Stomach (tissue), 4 donors: ENCODE measurements around the gene MESP2.

Experiments
- EP300 ChIP-seq: sonication (generic); formaldehyde crosslinking; IDR thresholded peaks from one replicate; pipeline ENCODE4 v1.6.1; 2017; ENCODE audit warnings: antibody characterized with exemption
- POLR2A ChIP-seq, 4 donors: fragments of 450-650 bp; IDR thresholded peaks; one replicate each; pipeline ENCODE4 v1.6.1; 2016; ENCODE audit warnings: antibody characterized with exemption in 4 of 4, control low read depth in 2 of 4, mild to moderate bottlenecking in 1 of 4, moderate library complexity in 1 of 4
- TF ChIP-seq, protein P1 (sequence below), 7 experiments: fragments of 450-650 bp in 4 of 7; fragments of 200-600 bp in 3 of 7; sonication (generic) in 3 of 7; IDR thresholded peaks; one replicate each; pipeline ENCODE4 v1.5.1; 2016 to 2019; ENCODE audit warnings: antibody characterized with exemption in 7 of 7, control low read depth in 2 of 7, mild to moderate bottlenecking in 1 of 7

DNA sequence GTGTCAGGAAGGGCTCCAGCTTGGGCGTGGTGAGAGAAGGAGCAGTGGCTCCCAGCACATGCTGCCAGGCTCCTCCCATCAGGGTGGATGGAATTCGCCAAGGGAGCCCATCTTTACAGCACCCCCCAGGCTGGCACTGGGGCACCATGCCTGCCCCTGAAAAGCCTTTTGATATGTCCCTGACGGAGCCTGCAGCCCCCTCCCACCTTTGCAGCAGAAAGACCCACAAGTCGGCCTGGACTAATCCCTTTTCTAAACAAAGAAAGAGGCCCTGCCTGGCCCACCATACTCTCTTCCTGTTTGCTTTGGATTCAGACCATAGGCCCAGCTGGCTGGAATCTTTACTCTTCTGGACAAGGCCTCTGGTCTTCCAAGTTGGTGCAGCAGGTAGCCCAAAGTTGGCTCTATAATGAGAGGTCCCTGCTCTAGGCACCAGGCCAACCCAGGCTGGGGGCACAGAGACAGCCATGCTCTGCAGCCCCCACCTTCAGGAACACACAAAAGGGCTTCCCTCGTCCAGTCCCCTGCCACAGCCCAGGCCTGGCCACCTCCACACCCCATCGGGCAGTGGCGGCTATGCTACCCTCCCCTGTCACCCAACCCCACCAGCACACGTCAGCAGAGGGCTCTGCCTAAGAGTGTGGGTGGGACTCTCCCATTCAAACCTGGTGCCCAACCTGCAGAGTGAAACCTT lies 33.1 kb downstream of the MESP2 start:
- TF ChIP-seq, protein P1, sequence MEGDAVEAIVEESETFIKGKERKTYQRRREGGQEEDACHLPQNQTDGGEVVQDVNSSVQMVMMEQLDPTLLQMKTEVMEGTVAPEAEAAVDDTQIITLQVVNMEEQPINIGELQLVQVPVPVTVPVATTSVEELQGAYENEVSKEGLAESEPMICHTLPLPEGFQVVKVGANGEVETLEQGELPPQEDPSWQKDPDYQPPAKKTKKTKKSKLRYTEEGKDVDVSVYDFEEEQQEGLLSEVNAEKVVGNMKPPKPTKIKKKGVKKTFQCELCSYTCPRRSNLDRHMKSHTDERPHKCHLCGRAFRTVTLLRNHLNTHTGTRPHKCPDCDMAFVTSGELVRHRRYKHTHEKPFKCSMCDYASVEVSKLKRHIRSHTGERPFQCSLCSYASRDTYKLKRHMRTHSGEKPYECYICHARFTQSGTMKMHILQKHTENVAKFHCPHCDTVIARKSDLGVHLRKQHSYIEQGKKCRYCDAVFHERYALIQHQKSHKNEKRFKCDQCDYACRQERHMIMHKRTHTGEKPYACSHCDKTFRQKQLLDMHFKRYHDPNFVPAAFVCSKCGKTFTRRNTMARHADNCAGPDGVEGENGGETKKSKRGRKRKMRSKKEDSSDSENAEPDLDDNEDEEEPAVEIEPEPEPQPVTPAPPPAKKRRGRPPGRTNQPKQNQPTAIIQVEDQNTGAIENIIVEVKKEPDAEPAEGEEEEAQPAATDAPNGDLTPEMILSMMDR (IDR thresholded peaks at IDR 0.05): no peak
- TF ChIP-seq POLR2A (IDR thresholded peaks at IDR 0.05) (no peak), EP300 (no peak)
